GM12873 (cell line): ENCODE measurements around the gene SV2A.

Source experiments
- TF ChIP-seq, protein P1 (sequence below): IDR thresholded peaks from 2 replicates; pipeline ENCODE4 v1.5.1; 2012; ENCODE audit warnings: low read depth, mild to moderate bottlenecking, moderate library complexity, low read length, control low read depth; ENCODE audit not compliant: insufficient read depth; ENCODE audit errors: missing control alignments

Gene SV2A

DNA sequence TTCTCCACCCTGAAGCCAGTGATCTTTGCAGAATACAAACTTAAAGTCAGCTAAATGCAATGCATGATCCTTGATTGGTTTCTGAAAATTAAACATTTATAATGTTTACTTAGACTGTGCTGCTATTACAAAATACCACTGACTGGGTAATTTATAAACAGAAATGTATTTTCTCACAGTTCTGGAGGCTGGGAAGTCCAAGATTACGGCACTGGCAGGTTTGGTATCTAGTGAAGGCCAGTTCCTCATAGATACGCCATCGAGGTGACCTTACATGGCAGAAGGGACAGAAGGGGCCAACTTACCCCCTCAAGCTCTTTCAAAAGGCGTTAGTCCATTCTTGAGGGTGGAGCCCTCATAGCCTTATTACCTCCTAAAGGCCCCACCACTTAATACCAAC, 21.1 kb downstream of the SV2A start:
- TF ChIP-seq, protein P1, sequence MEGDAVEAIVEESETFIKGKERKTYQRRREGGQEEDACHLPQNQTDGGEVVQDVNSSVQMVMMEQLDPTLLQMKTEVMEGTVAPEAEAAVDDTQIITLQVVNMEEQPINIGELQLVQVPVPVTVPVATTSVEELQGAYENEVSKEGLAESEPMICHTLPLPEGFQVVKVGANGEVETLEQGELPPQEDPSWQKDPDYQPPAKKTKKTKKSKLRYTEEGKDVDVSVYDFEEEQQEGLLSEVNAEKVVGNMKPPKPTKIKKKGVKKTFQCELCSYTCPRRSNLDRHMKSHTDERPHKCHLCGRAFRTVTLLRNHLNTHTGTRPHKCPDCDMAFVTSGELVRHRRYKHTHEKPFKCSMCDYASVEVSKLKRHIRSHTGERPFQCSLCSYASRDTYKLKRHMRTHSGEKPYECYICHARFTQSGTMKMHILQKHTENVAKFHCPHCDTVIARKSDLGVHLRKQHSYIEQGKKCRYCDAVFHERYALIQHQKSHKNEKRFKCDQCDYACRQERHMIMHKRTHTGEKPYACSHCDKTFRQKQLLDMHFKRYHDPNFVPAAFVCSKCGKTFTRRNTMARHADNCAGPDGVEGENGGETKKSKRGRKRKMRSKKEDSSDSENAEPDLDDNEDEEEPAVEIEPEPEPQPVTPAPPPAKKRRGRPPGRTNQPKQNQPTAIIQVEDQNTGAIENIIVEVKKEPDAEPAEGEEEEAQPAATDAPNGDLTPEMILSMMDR, result no peak

DNA sequence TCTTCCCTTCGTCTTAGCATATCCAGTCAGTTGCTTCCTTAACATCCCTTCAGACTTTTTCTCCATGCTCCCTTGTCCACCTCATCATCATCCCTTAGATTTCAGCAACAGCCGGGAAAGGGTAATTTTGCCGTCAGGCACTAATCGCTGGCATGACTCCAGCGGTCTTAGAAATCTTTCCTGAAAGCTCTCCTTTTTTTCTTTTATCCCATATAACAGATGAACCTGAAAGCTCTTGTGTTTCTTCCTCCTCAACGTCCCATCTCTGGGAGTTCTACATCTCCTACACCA, 28.7 kb downstream of the SV2A start:
- TF ChIP-seq, protein P1, result no peak

DNA sequence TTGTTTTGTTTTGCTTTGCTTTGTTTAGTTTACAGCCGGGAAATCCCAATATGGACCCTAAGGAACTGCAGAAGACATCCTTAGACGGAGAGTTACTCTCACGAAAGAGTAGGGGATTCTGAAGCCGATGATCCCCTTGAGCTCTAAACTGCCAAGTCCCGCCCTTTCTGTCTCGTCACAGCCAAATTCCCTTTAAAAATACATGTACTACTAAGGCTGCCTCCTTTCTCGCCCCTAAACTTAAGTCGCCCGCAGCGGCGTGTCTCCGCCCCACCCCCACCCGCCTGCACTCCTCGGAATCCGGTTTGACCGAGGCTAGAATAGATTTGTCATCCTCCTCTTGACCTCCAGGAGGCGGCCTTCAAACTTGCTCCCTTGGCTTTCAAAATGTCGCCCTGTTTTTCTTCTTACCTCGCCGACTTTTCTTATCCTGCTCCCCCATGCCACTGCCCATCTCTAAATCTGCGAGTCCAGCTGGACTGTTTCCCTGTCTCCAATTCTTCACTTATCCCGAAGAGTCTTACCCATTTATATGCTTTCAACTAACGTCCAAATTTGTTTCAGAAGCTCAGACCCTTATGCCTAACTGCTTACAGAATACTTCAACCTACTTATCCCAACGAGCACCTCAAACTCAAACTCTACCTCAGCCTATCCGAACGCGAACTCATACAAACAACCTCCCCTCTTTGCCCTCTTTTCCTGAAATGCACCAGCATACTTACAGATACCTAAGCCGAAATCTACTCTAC, 29.2 kb downstream of the SV2A start:
- TF ChIP-seq, protein P1, result peak; percentile 74

DNA sequence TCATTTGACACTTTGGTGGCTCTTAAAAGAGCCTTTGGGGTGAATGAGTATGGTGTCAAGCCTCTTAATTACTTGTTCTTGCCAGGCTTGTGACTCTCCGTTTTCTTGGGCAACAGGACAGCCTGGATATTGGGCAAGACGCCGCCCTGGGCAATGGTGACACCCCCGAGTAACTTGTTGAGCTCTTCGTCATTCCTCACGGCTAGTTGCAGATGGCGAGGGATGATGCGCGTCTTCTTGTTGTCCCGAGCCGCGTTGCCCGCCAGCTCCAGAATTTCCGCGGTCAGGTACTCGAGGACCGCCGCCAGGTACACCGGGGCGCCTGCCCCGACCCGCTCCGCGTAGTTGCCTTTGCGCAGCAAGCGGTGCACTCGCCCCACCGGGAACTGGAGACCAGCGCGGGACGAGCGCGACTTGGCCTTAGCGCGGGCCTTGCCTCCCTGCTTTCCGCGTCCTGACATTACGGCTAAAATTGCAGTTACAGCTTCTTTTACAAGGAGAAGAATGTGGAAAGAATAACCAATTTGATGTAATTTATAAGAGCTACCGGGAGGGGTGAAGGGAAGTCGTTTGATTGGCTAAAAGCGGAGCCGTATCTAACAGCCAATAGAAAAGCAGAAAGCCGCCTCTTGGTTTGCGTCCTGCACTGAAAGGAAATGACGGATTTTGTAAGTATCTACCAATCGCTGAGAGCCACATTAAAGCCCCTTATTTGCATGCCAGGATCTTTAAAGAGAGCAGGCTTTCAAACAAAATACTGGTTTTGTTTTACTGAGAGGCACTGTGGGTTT, 30.0 kb downstream of the SV2A start:
- TF ChIP-seq, protein P1, result no peak

DNA sequence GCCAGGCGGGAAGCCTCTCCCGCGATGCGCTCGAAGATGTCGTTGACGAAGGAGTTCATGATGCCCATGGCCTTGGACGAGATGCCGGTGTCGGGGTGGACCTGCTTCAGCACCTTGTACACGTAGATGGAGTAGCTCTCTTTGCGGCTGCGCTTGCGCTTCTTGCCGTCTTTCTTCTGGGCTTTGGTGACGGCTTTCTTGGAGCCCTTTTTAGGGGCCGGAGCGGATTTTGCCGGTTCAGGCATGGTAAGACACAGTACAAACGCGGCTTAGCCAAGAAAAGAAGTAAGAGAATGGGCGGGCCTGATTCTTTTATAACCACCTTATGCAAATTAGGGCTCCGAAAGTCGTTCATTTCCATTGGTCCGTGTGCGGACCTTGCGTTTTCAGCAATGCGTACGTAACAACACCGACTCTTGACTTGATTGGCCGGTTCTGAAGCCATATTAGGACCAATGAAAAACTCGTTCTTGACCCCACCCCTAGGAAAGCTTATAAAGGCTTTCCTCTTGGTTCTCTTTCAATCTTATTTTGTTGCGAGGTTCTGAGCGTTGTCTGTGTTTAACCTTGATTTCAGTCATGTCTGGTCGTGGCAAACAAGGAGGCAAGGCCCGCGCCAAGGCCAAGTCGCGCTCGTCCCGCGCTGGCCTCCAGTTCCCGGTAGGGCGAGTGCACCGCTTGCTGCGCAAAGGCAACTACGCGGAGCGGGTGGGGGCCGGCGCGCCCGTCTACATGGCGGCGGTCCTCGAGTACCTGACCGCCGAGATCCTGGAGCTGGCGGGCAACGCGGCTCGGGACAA, 31.0 kb downstream of the SV2A start:
- TF ChIP-seq, protein P1, result no peak

DNA sequence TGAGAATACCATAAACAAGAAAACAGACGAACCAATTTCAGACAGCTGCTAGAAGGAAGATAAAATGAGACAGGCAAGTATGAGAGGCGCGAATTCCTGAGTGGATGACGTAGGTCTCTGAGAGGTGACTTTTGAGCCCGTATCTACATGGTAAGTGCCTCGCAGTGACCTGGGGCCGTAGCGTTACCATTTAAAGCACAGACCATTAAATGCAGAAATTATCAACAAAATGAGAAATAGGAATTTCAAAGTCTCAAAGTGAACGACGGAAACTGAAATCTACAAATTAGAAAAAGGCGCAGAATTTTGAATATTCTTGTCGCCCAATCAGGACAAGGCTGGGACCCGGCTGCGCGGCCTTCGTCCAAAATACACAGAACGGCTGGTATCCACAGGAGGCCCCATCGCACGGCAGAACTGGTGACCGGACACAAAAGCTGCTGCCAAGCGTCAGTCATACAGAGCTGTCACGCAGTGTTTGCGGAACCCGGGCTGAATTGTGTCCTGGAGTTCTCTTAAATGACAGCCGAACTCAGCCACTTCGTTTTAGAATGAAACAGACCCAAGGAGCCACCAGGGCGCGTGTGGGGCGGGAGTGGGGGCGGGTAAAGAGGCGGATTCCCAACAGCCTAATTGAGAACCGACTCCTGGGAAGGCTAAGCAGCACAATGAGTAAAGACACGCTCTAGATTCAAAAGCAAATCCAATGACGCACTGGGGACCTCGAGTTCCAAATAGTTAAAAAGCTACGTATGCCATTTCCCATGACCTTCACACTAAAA, 32.1 kb downstream of the SV2A start:
- TF ChIP-seq, protein P1, result no peak
